Endothelial cell (in vitro differentiated cells): ENCODE results near the gene ATP6V1B1. TPM values are rescaled to one million over a fixed set of nuclear protein-coding genes. Genes with fewer than 3 reads are reported as not detected.

ENCODE experiments used
- DNase-seq: peaks from one replicate; pipeline ENCODE4 v3.0.0; 2021; ENCODE audit warnings: low spot score
- H3K27ac Mint-ChIP-seq: one replicate; pipeline ENCODE4 v1.8.0; 2021; ENCODE audit warnings: mixed read lengths, inconsistent platforms; ENCODE audit not compliant: unreplicated experiment
- H3K27me3 Mint-ChIP-seq: one replicate; pipeline ENCODE4 v1.8.0; 2021; ENCODE audit warnings: mild to moderate bottlenecking, moderate library complexity, mixed read lengths, inconsistent platforms; ENCODE audit not compliant: unreplicated experiment
- H3K36me3 Mint-ChIP-seq: one replicate; pipeline ENCODE4 v1.8.0; 2021; ENCODE audit warnings: mild to moderate bottlenecking, low read depth, mixed read lengths, inconsistent platforms; ENCODE audit not compliant: unreplicated experiment
- H3K4me1 Mint-ChIP-seq: one replicate; pipeline ENCODE4 v1.8.0; 2021; ENCODE audit warnings: mild to moderate bottlenecking, mixed read lengths, inconsistent platforms; ENCODE audit not compliant: unreplicated experiment
- H3K4me3 Mint-ChIP-seq: one replicate; pipeline ENCODE4 v1.8.0; 2021; ENCODE audit warnings: mild to moderate bottlenecking, mixed read lengths, inconsistent platforms; ENCODE audit not compliant: unreplicated experiment
- H3K9me3 Mint-ChIP-seq: one replicate; pipeline ENCODE4 v1.8.0; 2021; ENCODE audit warnings: mixed read lengths, inconsistent platforms; ENCODE audit not compliant: unreplicated experiment
- CTCF ChIP-seq: fragments of 200-600 bp; sonication (generic); IDR thresholded peaks from one replicate; pipeline ENCODE4 v1.5.0; 2021; ENCODE audit warnings: antibody characterized with exemption; ENCODE audit not compliant: unreplicated experiment
- total RNA-seq: library from RNA; stranded (reverse); fragmentation: NEBNext Ultra II Directional; extraction: Animal tissue kit (Norgen Biotek cat#: 25700); gene quantifications from one replicate; pipeline ENCODE4 v1.2.1, GENCODE V29; 2021; ENCODE audit not compliant: unreplicated experiment

ATP6V1B1 gene
- total RNA-seq, 1 donor from 2014 or later = not detected

- H3K9me3 Mint-ChIP-seq = no peaks in the 10 kb centered on the region
- H3K27me3 Mint-ChIP-seq = peaks cover 16% of the 10 kb centered on the region
Observed at GRCh38 chr2:70932631-70933230, 3.0 kb upstream of the ATP6V1B1 start.

GRCh38 chr2:70934981-70935380 is 719 bp upstream of the ATP6V1B1 start:
- no peaks in the 10 kb centered on the region for H3K9me3 Mint-ChIP-seq
- H3K36me3 Mint-ChIP-seq = no peaks in the 10 kb centered on the region
- H3K4me1 Mint-ChIP-seq = peaks cover 13% of the 10 kb centered on the region
- no peak for TF ChIP-seq CTCF
- H3K27me3 Mint-ChIP-seq = peaks cover 17% of the 10 kb centered on the region
- H3K27ac Mint-ChIP-seq = peak overlapping the region; percentile 15
- no peak for DNase-seq
- no peak overlapping the region for H3K4me3 Mint-ChIP-seq

More at GRCh38 chr2:70932631-70933230, 3.0 kb upstream of the ATP6V1B1 start:
- TF ChIP-seq CTCF = no peak
- Mint-ChIP-seq H3K27ac (no peak overlapping the region), H3K36me3 (no peaks in the 10 kb centered on the region), H3K4me1 (peaks cover 9% of the 10 kb centered on the region), H3K4me3 (no peak overlapping the region)
- DNase-seq = no peak

- Mint-ChIP-seq H3K27ac (no peak overlapping the region), H3K4me3 (no peak overlapping the region), H3K36me3 (no peaks in the 10 kb centered on the region), H3K27me3 (peaks cover 19% of the 10 kb centered on the region), H3K4me1 (peaks cover 15% of the 10 kb centered on the region), H3K9me3 (no peaks in the 10 kb centered on the region)
- no peak for DNase-seq
- no peak for TF ChIP-seq CTCF
Observed at GRCh38 chr2:70936165-70936978, 672 bp downstream of the ATP6V1B1 start.

GRCh38 chr2:70936979-70937811 is 1.5 kb downstream of the ATP6V1B1 start:
- no peak for TF ChIP-seq CTCF
- Mint-ChIP-seq H3K4me3 (no peak overlapping the region), H3K36me3 (no peaks in the 10 kb centered on the region), H3K4me1 (peaks cover 18% of the 10 kb centered on the region), H3K9me3 (no peaks in the 10 kb centered on the region), H3K27me3 (peaks cover 23% of the 10 kb centered on the region), H3K27ac (no peak overlapping the region)
- DNase-seq = no peak
